Thymus (tissue), 11 donors: ENCODE data around the gene DUSP2. TPM values are rescaled to one million over a fixed set of nuclear protein-coding genes. Genes with fewer than 3 reads are reported as not detected.
A peak's percentile ranks its signal among the peaks of the same experiment; 100 is the strongest.

Experiments
- DNase-seq, 9 donors: peaks; one replicate each; pipeline ENCODE4 v3.0.0-alpha.2; 2013; ENCODE audit warnings: low spot score in 9 of 9, low read depth in 6 of 9, missing footprints in 1 of 9
- H3K27ac ChIP-seq, 2 donors: one replicate each; pipeline ENCODE4 v1.5.1; 2013; ENCODE audit warnings: control low read depth in 1 of 2, low read depth in 1 of 2, low read length in 1 of 2, mild to moderate bottlenecking in 1 of 2, moderate library complexity in 1 of 2
- H3K27me3 ChIP-seq, 2 donors: one replicate each; pipeline ENCODE4 v1.5.1; 2013; ENCODE audit warnings: low read length in 1 of 2; ENCODE audit not compliant: control insufficient read depth in 2 of 2, insufficient read depth in 1 of 2
- H3K36me3 ChIP-seq, 2 donors: one replicate each; pipeline ENCODE4 v1.5.1; 2013; ENCODE audit warnings: low read length in 1 of 2, mild to moderate bottlenecking in 1 of 2, moderate library complexity in 1 of 2; ENCODE audit not compliant: control insufficient read depth in 2 of 2, insufficient read depth in 2 of 2
- H3K4me1 ChIP-seq, 2 donors: one replicate each; pipeline ENCODE4 v1.5.1; 2013; ENCODE audit warnings: low read length in 2 of 2; ENCODE audit not compliant: control insufficient read depth in 2 of 2, insufficient read depth in 2 of 2
- H3K4me3 ChIP-seq, 2 donors: one replicate each; pipeline ENCODE4 v1.5.1; 2013; ENCODE audit warnings: low read length in 2 of 2, control low read depth in 1 of 2, mild to moderate bottlenecking in 1 of 2
- H3K9me3 ChIP-seq, 2 donors: one replicate each; pipeline ENCODE4 v1.5.1; 2013; ENCODE audit warnings: low read length in 1 of 2, mild to moderate bottlenecking in 1 of 2; ENCODE audit not compliant: control insufficient read depth in 2 of 2, insufficient read depth in 1 of 2
- WGBS: extraction: QIAGEN DNeasy Blood & Tissue Kit; methylation state at CpG from one replicate; pipeline ENCODE4 v1.1.7; 2013; 5-methylcytosine and 5-hydroxymethylcytosine counted together
- polyA plus RNA-seq: library from polyadenylated mRNA; stranded (reverse); fragments of 200-250 nt; gene quantifications from one replicate; pipeline ENCODE4 v1.2.3, GENCODE V29; 2013
- total RNA-seq: library from RNA; stranded (reverse); fragments of 120-200 nt; gene quantifications from one replicate; pipeline ENCODE4 v1.2.4, GENCODE V29; 2013
- donor health status: healthy.

Gene DUSP2
- total and polyA plus RNA-seq, 2 donors = 60.0 to 208 TPM

- WGBS = 24% methylated on average over 11 of the region's 11 CpGs
- Histone ChIP-seq H3K27ac (no peak overlapping the region), H3K27me3 (peaks cover 14 to 48% of the 10 kb centered on the region in 2 donors), H3K4me3 (no peak overlapping the region), H3K4me1 (peaks cover 0 to 11% of the 10 kb centered on the region in 2 donors), H3K36me3 (peaks cover 0 to 3% of the 10 kb centered on the region in 2 donors), H3K9me3 (peaks cover 6 to 9% of the 10 kb centered on the region in 2 donors)
- no peak for DNase-seq
Measured at GRCh38 chr2:96120091-96120720, 25.0 kb downstream of the DUSP2 start.

GRCh38 chr2:96119389-96119751, 25.9 kb downstream of the DUSP2 start:
- peaks cover 20 to 56% of the 10 kb centered on the region in 2 donors for H3K27me3 ChIP-seq

GRCh38 chr2:96118698-96119388, 26.4 kb downstream of the DUSP2 start:
- WGBS = 98% methylated on average over 13 of the region's 13 CpGs

More at GRCh38 chr2:96119389-96119751, 25.9 kb downstream of the DUSP2 start:
- WGBS = 98% methylated on average over 5 of the region's 5 CpGs
- Histone ChIP-seq H3K4me3 (no peak overlapping the region), H3K27ac (no peak overlapping the region), H3K36me3 (no peaks in the 10 kb centered on the region), H3K9me3 (peaks cover 6 to 12% of the 10 kb centered on the region in 2 donors), H3K4me1 (peaks cover 0 to 11% of the 10 kb centered on the region in 2 donors)
- no peak for DNase-seq

GRCh38 chr2:96117701-96118588, 27.3 kb downstream of the DUSP2 start:
- DNase-seq = no peak
- Histone ChIP-seq H3K36me3 (no peaks in the 10 kb centered on the region), H3K27ac (no peak overlapping the region), H3K27me3 (peaks cover 21 to 66% of the 10 kb centered on the region in 2 donors), H3K4me3 (no peak overlapping the region), H3K9me3 (peaks cover 6 to 12% of the 10 kb centered on the region in 2 donors), H3K4me1 (peaks cover 0 to 11% of the 10 kb centered on the region in 2 donors)
- 63% methylated on average over 17 of the region's 17 CpGs for WGBS

More at GRCh38 chr2:96118698-96119388, 26.4 kb downstream of the DUSP2 start:
- no peak for DNase-seq
- Histone ChIP-seq H3K9me3 (peaks cover 6 to 12% of the 10 kb centered on the region in 2 donors), H3K27ac (no peak overlapping the region), H3K36me3 (no peaks in the 10 kb centered on the region), H3K4me1 (peaks cover 0 to 11% of the 10 kb centered on the region in 2 donors), H3K27me3 (peaks cover 21 to 60% of the 10 kb centered on the region in 2 donors), H3K4me3 (no peak overlapping the region)

GRCh38 chr2:96116879-96117533, 28.2 kb downstream of the DUSP2 start:
- peak overlapping the region in 1 of 2 donors; percentile 63 for H3K4me3 ChIP-seq
- 3% methylated on average over 62 of the region's 62 CpGs for WGBS
- peaks cover 6 to 12% of the 10 kb centered on the region in 2 donors for H3K9me3 ChIP-seq
- H3K27ac ChIP-seq = no peak overlapping the region
- peaks cover 21 to 74% of the 10 kb centered on the region in 2 donors for H3K27me3 ChIP-seq
- DNase-seq = peak in 8 of 9 donors; percentile 9 to 73 (median 55)
- H3K4me1 ChIP-seq = peaks cover 0 to 11% of the 10 kb centered on the region in 2 donors
- no peaks in the 10 kb centered on the region for H3K36me3 ChIP-seq

- peak within 1 kb of the TSS in 1 of 2 donors; percentile 63 for H3K4me3 ChIP-seq
- H3K4me1 ChIP-seq = peaks cover 0 to 11% of the 10 kb centered on the region in 2 donors
- H3K9me3 ChIP-seq = peaks cover 6 to 12% of the 10 kb centered on the region in 2 donors
- peaks cover 21 to 74% of the 10 kb centered on the region in 2 donors for H3K27me3 ChIP-seq
- H3K27ac ChIP-seq = no peak within 1 kb of the TSS
- WGBS = under 1% methylated on average over 64 of the region's 64 CpGs
- peak in 8 of 9 donors; percentile 30 to 79 (median 58) for DNase-seq
- no peaks in the 10 kb centered on the region for H3K36me3 ChIP-seq
Measured at GRCh38 chr2:96116424-96116878, 28.8 kb downstream of the DUSP2 start, which contains the start of gene ADRA2B. ADRA2B (minus strand) TSS chr2:96116571; CDS start chr2:96116149, 422 bp downstream.

GRCh38 chr2:96115631-96116423, 29.4 kb downstream of the DUSP2 start:
- no peak overlapping the region for H3K27ac ChIP-seq

More at GRCh38 chr2:96115631-96116423, 29.4 kb downstream of the DUSP2 start:
- Histone ChIP-seq H3K4me3 (peak overlapping the region in 1 of 2 donors; percentile 63), H3K36me3 (no peaks in the 10 kb centered on the region), H3K4me1 (peaks cover 0 to 11% of the 10 kb centered on the region in 2 donors), H3K9me3 (peaks cover 6 to 12% of the 10 kb centered on the region in 2 donors), H3K27me3 (peaks cover 21 to 70% of the 10 kb centered on the region in 2 donors)
- WGBS = 46% methylated on average over 77 of the region's 77 CpGs
- no peak for DNase-seq
